HepG2 (cell line): ENCODE results near the gene EMP2. TPM values are rescaled to one million over a fixed set of nuclear protein-coding genes. Genes with fewer than 3 reads are reported as not detected.
A peak's percentile ranks its signal among the peaks of the same experiment; 100 is the strongest.

ENCODE experiments used
- CENPBD1 ChIP-seq: sonication (generic); formaldehyde crosslinking; IDR thresholded peaks from 2 replicates; pipeline ENCODE4 v1.8.0; 2022; ENCODE audit warnings: missing genetic modification reagents, low read depth, mild to moderate bottlenecking, borderline replicate concordance
- CERS6 ChIP-seq: sonication (generic); formaldehyde crosslinking; IDR thresholded peaks from 2 replicates; pipeline ENCODE4 v1.5.0; 2020; ENCODE audit warnings: missing genetic modification reagents
- DDIT3 ChIP-seq: sonication (generic); formaldehyde crosslinking; IDR thresholded peaks from 2 replicates; pipeline ENCODE4 v1.4.0; 2020; ENCODE audit warnings: mild to moderate bottlenecking, missing genetic modification reagents
- ETV5 ChIP-seq: IDR thresholded peaks from 2 replicates; pipeline ENCODE4 v1.6.1; 2018; ENCODE audit warnings: missing biosample characterization, missing genetic modification reagents, inconsistent platforms, borderline replicate concordance
- GATA4 ChIP-seq: sonication (generic); IDR thresholded peaks from 2 replicates; pipeline ENCODE4 v1.6.1; 2016; ENCODE audit warnings: antibody characterized with exemption, low read depth, borderline replicate concordance
- HOXA5 ChIP-seq: sonication (generic); formaldehyde crosslinking; IDR thresholded peaks from 2 replicates; pipeline ENCODE4 v1.4.0; 2020; ENCODE audit warnings: missing genetic modification reagents
- KLF15 ChIP-seq: sonication (generic); formaldehyde crosslinking; IDR thresholded peaks from 2 replicates; pipeline ENCODE4 v1.8.1; 2023; ENCODE audit warnings: borderline replicate concordance, mild to moderate bottlenecking, inconsistent platforms, missing genetic modification reagents, mixed read lengths
- MXD1 ChIP-seq: sonication (generic); formaldehyde crosslinking; IDR thresholded peaks from 2 replicates; pipeline ENCODE4 v1.4.0; 2020; ENCODE audit warnings: mild to moderate bottlenecking, missing genetic modification reagents
- MYPOP ChIP-seq: sonication (generic); formaldehyde crosslinking; IDR thresholded peaks from 2 replicates; pipeline ENCODE4 v1.8.1; 2023; ENCODE audit warnings: mild to moderate bottlenecking, moderate library complexity, missing genetic modification reagents
- NCOA1 ChIP-seq: sonication (generic); formaldehyde crosslinking; IDR thresholded peaks from 2 replicates; pipeline ENCODE4 v1.9.0; 2021; ENCODE audit warnings: missing genetic modification reagents
- NR2F2 ChIP-seq: IDR thresholded peaks from 2 replicates; pipeline ENCODE4 v1.6.1; 2012; ENCODE audit warnings: low read depth, inconsistent platforms, borderline replicate concordance
- SIX1 ChIP-seq: sonication (generic); formaldehyde crosslinking; IDR thresholded peaks from 2 replicates; pipeline ENCODE4 v1.4.0; 2020; ENCODE audit warnings: missing genetic modification reagents, borderline replicate concordance
- SNRNP70 ChIP-seq: fragments of 200-400 bp; formaldehyde crosslinking; IDR thresholded peaks from 2 replicates; pipeline ENCODE4 v1.6.1; 2017; ENCODE audit warnings: mild to moderate bottlenecking, low read depth, low read length, moderate library complexity
- SOX6 ChIP-seq, 2 experiments: fragments of 450-650 bp in 1 of 2; sonication (generic) in 1 of 2; formaldehyde crosslinking in 1 of 2; IDR thresholded peaks; 2 replicates each; pipeline versions ENCODE4 v1.4.0 to v1.6.1; 2017 to 2020; ENCODE audit warnings: antibody characterized with exemption in 1 of 2, mild to moderate bottlenecking in 1 of 2, missing genetic modification reagents in 1 of 2
- STAT5B ChIP-seq: sonication (generic); formaldehyde crosslinking; IDR thresholded peaks from 2 replicates; pipeline ENCODE4 v1.4.0; 2020; ENCODE audit warnings: missing genetic modification reagents
- TGIF2 ChIP-seq: IDR thresholded peaks from 2 replicates; pipeline ENCODE4 v1.6.1; 2016; ENCODE audit warnings: control low read depth, missing compliant biosample characterization
- TOPORS ChIP-seq: sonication (generic); formaldehyde crosslinking; IDR thresholded peaks from 2 replicates; pipeline ENCODE4 v1.8.0; 2023; ENCODE audit warnings: mild to moderate bottlenecking, missing genetic modification reagents
- TP53 ChIP-seq: sonication (generic); formaldehyde crosslinking; conservative IDR thresholded peaks from 2 replicates; pipeline ENCODE4 v1.4.0; 2020; ENCODE audit warnings: missing genetic modification reagents
- XRCC5 ChIP-seq: fragments of 200-400 bp; formaldehyde crosslinking; optimal IDR thresholded peaks from 2 replicates; pipeline ENCODE3; 2017; ENCODE audit warnings: mild to moderate bottlenecking, low read length
- ZFP62 ChIP-seq: sonication (generic); formaldehyde crosslinking; IDR thresholded peaks from 2 replicates; pipeline ENCODE4 v1.4.0; 2020; ENCODE audit warnings: missing genetic modification reagents
- ZMYM3 ChIP-seq: sonication (generic); formaldehyde crosslinking; IDR thresholded peaks from 2 replicates; pipeline ENCODE4 v1.5.1; 2020; ENCODE audit warnings: mild to moderate bottlenecking, missing genetic modification reagents
- ZNF180 ChIP-seq: sonication (generic); formaldehyde crosslinking; IDR thresholded peaks from 2 replicates; pipeline ENCODE4 v1.4.0; 2020; ENCODE audit warnings: low read depth, missing genetic modification reagents, borderline replicate concordance
- ZNF276 ChIP-seq: sonication (generic); formaldehyde crosslinking; IDR thresholded peaks from 2 replicates; pipeline ENCODE4 v1.4.0; 2020; ENCODE audit warnings: mild to moderate bottlenecking, low read depth, missing genetic modification reagents
- ZNF451 ChIP-seq: sonication (generic); formaldehyde crosslinking; IDR thresholded peaks from 2 replicates; pipeline ENCODE4 v1.5.0; 2020; ENCODE audit warnings: mild to moderate bottlenecking, missing genetic modification reagents
- ZNF562 ChIP-seq: sonication (generic); formaldehyde crosslinking; IDR thresholded peaks from 2 replicates; pipeline ENCODE4 v1.8.0; 2022; ENCODE audit warnings: missing genetic modification reagents, borderline replicate concordance
- ZNF652 ChIP-seq: IDR thresholded peaks from 2 replicates; pipeline ENCODE4 v1.6.1; 2016; ENCODE audit warnings: low read depth, borderline replicate concordance
- ZNF891 ChIP-seq: sonication (generic); formaldehyde crosslinking; IDR thresholded peaks from 2 replicates; pipeline ENCODE4 v1.5.0; 2020; ENCODE audit warnings: mild to moderate bottlenecking, missing genetic modification reagents
- polyA plus RNA-seq, 8 experiments: library from polyadenylated mRNA; depleted of rRNA in 3 of 8; stranded (reverse) in 7 of 8; unstranded in 1 of 8; fragments of >200 nt; fragmentation: Illumina TruSeq in 4 of 8; extraction: Trizol in 4 of 8; gene quantifications; 2 replicates each; pipeline versions ENCODE4 v1.2.1 to v1.2.3, GENCODE V29; 2011 to 2016; ENCODE audit warnings: low read depth in 4 of 8, missing spikeins in 1 of 8, mixed read lengths in 1 of 8; ENCODE audit not compliant: insufficient read depth in 1 of 8
- total RNA-seq, 5 experiments: library from RNA; depleted of rRNA; stranded (reverse); fragments of >200 nt; fragmentation: Illumina TruSeq; extraction: Trizol; gene quantifications; 2 replicates each; pipeline ENCODE4 v1.2.3, GENCODE V29; 2016; ENCODE audit warnings: low read depth in 1 of 5

The EMP2 gene
- total and polyA plus RNA-seq, 2 of the 13 experiments (the other 11 are each of a cell fraction or from before 2014, with no cell fraction given) = 24.6 to 91.2 TPM

GRCh38 chr16:10509534-10510025, 70.8 kb downstream of the EMP2 start (continued):
- TF ChIP-seq TGIF2 (CRISPR knock-in tag) (peak; percentile 74; the same call in 1 of the 2 replicates), SIX1 (CRISPR knock-in tag) (0 out of 2 replicates have a peak, but pooled peaks have one; percentile 40), ZNF451 (CRISPR knock-in tag) (peak; percentile 49; the same call in 1 of the 2 replicates), SOX6 (IDR thresholded peaks at IDR 0.05) (no peak), SOX6 (CRISPR knock-in tag; IDR thresholded peaks at IDR 0.05) (peak; percentile 64), DDIT3 (CRISPR knock-in tag) (no peak), MYPOP (CRISPR knock-in tag) (0 out of 2 replicates have a peak, but pooled peaks have one; percentile 10), HOXA5 (CRISPR knock-in tag) (no peak), STAT5B (CRISPR knock-in tag) (no peak), CENPBD1 (CRISPR knock-in tag) (no peak), NCOA1 (CRISPR knock-in tag) (no peak), GATA4 (no peak), ZNF562 (no peak), ZNF180 (CRISPR knock-in tag) (no peak), XRCC5 (peak; percentile 66), KLF15 (CRISPR knock-in tag) (no peak), ETV5 (no peak; the same call in 1 of the 2 replicates), ZFP62 (CRISPR knock-in tag) (no peak), ZNF652 (no peak; the same call in 1 of the 2 replicates), TP53 (no peak), NR2F2 (no peak), TOPORS (CRISPR knock-in tag) (peak; percentile 54; the same call in 1 of the 2 replicates), ZNF891 (CRISPR knock-in tag) (no peak), ZMYM3 (CRISPR knock-in tag) (0 out of 2 replicates have a peak, but pooled peaks have one; percentile 42), ZNF276 (CRISPR knock-in tag) (no peak), SNRNP70 (no peak), MXD1 (CRISPR knock-in tag) (no peak), CERS6 (no peak)
